ENCODE data around the gene BBOX1.

The BBOX1 gene

DNA sequence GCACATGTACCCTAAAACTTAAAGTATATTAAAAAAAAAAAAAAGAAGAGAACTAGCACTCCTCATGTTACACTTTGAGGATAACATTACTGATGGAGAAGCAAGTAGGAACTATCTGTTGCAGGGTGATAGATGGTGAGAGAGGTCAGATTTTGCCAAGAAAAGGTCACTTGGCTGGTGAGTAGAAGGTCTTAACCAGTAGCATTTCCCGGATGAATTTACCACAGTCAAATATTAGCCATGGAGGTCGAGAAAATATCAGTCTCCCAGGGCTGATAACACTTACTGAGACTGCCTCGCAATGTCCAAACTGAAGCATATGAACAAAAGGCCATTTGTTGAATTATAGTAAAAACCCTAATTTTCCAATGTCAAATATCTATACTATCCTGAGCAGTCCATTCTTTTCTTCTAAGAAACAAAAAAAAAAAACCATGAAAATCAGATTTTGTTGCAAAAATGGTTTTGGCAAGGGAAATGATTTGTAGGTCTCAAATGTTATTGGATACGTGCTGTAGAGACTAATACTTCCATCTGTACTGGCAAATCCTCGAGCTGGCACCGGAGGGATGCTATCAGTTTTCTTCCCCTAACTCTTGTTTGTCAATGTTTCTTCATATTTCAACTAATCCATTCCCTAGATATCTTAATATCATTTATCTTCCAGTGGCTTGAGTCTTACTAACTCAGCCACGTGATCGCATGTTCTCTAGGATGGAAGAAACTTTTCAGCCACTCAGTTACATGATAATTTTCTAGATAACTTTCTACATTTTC is 14.5 kb upstream of the BBOX1 start:
- TF ChIP-seq, protein P1, sequence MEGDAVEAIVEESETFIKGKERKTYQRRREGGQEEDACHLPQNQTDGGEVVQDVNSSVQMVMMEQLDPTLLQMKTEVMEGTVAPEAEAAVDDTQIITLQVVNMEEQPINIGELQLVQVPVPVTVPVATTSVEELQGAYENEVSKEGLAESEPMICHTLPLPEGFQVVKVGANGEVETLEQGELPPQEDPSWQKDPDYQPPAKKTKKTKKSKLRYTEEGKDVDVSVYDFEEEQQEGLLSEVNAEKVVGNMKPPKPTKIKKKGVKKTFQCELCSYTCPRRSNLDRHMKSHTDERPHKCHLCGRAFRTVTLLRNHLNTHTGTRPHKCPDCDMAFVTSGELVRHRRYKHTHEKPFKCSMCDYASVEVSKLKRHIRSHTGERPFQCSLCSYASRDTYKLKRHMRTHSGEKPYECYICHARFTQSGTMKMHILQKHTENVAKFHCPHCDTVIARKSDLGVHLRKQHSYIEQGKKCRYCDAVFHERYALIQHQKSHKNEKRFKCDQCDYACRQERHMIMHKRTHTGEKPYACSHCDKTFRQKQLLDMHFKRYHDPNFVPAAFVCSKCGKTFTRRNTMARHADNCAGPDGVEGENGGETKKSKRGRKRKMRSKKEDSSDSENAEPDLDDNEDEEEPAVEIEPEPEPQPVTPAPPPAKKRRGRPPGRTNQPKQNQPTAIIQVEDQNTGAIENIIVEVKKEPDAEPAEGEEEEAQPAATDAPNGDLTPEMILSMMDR (IDR thresholded peaks at IDR 0.05; ENCODE audit: low read length, missing control alignments), result no peak
- no peak for DNase-seq (ENCODE audit: low read depth)
- no peak overlapping the region for H3K4me3 ChIP-seq (replicated peaks; ENCODE audit: low read depth, low read length)

DNA sequence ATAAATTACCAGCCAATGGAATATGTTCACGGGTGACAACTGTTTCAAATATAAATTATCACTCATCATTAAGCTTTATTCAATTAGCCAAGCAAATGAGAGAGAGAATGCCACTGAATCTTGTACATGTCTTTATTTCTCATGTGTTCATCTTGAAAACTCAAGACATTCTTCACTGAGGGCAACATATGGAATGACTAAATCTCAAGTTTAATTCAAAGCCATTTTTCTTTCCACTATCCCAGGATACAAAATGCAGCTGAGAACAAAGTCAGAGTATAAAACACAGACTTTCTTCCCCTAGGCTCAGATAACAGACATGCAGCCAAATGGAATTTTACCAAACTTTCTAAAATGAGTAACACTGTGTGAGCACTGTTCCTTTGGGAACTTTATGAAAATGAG is 12.1 kb upstream of the BBOX1 start:
- no peak overlapping the region for H3K4me3 ChIP-seq (replicated peaks; ENCODE audit: low read depth, low read length)
- peak; percentile 25 for DNase-seq (ENCODE audit: low read depth)
- TF ChIP-seq, protein P1 (IDR thresholded peaks at IDR 0.05; ENCODE audit: low read length, missing control alignments), result no peak

DNA sequence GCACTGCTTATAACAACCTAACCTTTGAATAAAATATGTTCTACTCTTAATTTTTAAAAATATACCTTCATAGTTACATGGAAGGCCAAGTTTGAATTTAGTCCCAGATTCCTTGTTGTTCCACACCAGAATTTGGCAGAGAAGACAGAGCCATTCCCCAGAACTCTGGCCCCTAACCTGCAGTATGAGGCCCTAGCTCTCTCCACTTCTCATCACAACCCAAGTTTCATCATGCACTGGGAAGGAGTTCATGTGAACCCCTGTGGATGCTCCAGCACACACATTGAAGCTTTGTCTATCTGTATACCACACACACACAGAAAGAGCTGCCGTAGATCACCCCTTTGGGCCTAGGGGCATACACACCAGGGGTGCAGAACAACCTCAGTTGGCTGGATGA is 10.6 kb upstream of the BBOX1 start:
- no peak for DNase-seq (ENCODE audit: low read depth)
- TF ChIP-seq, protein P1 (IDR thresholded peaks at IDR 0.05; ENCODE audit: low read length, missing control alignments), result no peak
- H3K4me3 ChIP-seq (replicated peaks; ENCODE audit: low read depth, low read length), result no peak overlapping the region

DNA sequence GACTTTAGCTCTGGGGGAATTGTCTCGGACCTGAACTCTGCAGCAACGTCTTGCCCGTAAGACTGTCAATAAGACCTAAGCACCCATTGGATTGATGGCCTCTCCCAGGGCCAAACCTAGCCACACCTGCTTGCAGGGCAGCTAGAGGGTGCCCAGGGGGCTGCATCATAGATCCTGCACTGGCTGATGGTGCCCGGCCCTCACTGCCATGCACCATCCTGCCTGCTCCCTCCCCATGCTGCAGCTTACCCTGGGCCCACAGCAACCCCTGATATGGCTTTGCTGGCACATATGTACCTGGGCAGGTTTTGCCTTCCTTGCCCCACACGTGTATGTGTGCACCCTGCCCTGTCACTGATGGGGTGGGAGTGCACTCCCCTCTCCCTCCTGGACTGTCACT is 8.9 kb upstream of the BBOX1 start:
- TF ChIP-seq, protein P1 (IDR thresholded peaks at IDR 0.05; ENCODE audit: low read length, missing control alignments), result no peak
- no peak overlapping the region for H3K4me3 ChIP-seq (replicated peaks; ENCODE audit: low read depth, low read length)
- DNase-seq (ENCODE audit: low read depth), result no peak

DNA sequence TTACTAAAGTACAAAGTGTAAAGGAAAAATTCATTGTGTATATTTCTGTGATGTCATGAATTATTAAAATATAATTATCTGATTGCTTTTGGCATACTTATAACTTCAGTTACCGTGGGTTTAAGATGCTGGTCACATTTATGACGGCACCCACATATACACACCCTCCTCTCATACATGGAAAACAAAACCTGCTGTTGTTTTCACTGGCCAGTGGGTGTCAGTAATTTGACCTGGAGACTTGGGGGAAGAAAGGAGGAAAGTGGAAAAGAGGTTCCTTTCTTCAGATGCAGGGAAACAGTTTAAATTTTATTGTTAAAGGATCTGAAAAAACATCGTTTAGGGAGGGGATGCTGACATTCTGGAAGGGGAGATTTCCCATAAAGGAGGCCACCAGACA is 742 bp upstream of the BBOX1 start:
- no peak overlapping the region for H3K4me3 ChIP-seq (replicated peaks; ENCODE audit: low read depth, low read length)
- TF ChIP-seq, protein P1 (IDR thresholded peaks at IDR 0.05; ENCODE audit: low read length, missing control alignments), result no peak
- DNase-seq (ENCODE audit: low read depth), result no peak

DNA sequence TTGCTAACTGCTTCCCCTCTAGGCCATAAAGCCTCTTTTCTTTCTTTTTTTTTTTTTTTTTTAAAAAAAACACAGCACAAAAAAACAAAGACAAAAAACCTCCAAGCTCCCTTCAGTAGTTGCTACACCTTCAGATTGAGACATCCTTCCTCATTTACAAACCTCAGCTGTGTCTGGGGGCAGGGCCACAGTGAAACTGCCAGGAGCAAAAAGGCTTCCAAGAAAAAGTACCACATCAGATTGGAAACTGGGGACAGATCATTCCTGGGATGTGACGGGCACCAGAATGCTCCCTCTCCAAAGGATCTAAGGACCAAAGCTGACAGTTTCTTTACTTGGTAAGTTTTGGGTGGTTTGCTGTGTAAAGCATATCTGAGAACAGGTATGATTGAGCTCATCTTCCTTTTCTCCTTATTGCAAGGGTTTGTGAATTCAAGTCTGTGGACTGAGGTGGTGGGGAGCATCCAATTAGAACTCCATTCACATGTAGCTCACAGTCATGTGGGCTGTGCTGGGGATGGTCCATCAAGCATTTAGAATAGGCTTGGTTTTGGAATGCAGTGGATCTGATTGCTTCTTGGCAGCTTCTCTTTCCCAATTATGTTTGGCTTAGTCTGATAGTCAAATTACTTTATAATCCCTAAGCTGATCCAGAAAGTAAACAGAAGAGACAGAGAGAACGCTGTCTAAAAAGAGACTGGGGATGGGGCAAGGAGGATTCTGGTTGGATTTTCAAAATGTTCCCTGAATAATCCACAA is 705 bp downstream of the BBOX1 start:
- DNase-seq (ENCODE audit: low read depth), result no peak
- no peak overlapping the region for H3K4me3 ChIP-seq (replicated peaks; ENCODE audit: low read depth, low read length)
- TF ChIP-seq, protein P1 (IDR thresholded peaks at IDR 0.05; ENCODE audit: low read length, missing control alignments), result no peak
